ENCODE measurements around the gene AKAP13. TPM values are rescaled to one million over a fixed set of nuclear protein-coding genes. Genes with fewer than 3 reads are reported as not detected.

AKAP13 gene
- total RNA-seq, 1 experiment from 2014 or later = 47.3 TPM

GRCh38 chr15:85554852-85555521 is 174.6 kb downstream of the AKAP13 start:
- H3K36me3 Mint-ChIP-seq (ENCODE audit: insufficient read depth in 1 of 3, low read depth in 3 of 3) = peaks cover 9 to 16% (median 11%) of the 10 kb centered on the region in 3 experiments
- no peak overlapping the region for H4K91ac ChIP-seq (ENCODE audit: insufficient read length, low read depth, low read length)
- H3K23me2 ChIP-seq (ENCODE audit: insufficient read length, low read depth, low read length, poor library complexity, severe bottlenecking) = no peaks in the 10 kb centered on the region
- H3K4me2 ChIP-seq (ENCODE audit: insufficient read depth, insufficient read length, low read length) = no peak overlapping the region
- H3K27me3 Mint-ChIP-seq (ENCODE audit: low read depth) = no peaks in the 10 kb centered on the region
- peaks cover 13 to 31% of the 10 kb centered on the region in 2 experiments for H3K4me1 Mint-ChIP-seq
- H3K27ac ChIP-seq (ENCODE audit: insufficient read length, low read depth, low read length) = no peak overlapping the region
- peaks cover 2% of the 10 kb centered on the region for H4K20me1 ChIP-seq (ENCODE audit: control insufficient read depth, insufficient read depth, insufficient read length)
- no peak overlapping the region for H4K5ac ChIP-seq (ENCODE audit: insufficient read length, low read depth, low read length)
- H2AK5ac ChIP-seq (ENCODE audit: insufficient read length, low read length) = no peak overlapping the region
- no peak overlapping the region for H2BK12ac ChIP-seq (ENCODE audit: insufficient read length, low read depth, low read length)
- H4K8ac ChIP-seq (replicated peaks; ENCODE audit: insufficient read length, low read depth, low read length) = no peak overlapping the region
- no peak overlapping the region for H2BK5ac ChIP-seq (ENCODE audit: insufficient read length, low read length)
- TF ChIP-seq, protein P1, sequence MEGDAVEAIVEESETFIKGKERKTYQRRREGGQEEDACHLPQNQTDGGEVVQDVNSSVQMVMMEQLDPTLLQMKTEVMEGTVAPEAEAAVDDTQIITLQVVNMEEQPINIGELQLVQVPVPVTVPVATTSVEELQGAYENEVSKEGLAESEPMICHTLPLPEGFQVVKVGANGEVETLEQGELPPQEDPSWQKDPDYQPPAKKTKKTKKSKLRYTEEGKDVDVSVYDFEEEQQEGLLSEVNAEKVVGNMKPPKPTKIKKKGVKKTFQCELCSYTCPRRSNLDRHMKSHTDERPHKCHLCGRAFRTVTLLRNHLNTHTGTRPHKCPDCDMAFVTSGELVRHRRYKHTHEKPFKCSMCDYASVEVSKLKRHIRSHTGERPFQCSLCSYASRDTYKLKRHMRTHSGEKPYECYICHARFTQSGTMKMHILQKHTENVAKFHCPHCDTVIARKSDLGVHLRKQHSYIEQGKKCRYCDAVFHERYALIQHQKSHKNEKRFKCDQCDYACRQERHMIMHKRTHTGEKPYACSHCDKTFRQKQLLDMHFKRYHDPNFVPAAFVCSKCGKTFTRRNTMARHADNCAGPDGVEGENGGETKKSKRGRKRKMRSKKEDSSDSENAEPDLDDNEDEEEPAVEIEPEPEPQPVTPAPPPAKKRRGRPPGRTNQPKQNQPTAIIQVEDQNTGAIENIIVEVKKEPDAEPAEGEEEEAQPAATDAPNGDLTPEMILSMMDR (conservative IDR thresholded peaks at IDR 0.05) = no peak
- no peak overlapping the region for H3K14ac ChIP-seq (ENCODE audit: insufficient read depth, low read length)
- H3K4me1 ChIP-seq (ENCODE audit: insufficient read depth, low read length) = no peaks in the 10 kb centered on the region; the same call in 1 of the 2 replicates
- no peak overlapping the region for H2BK15ac ChIP-seq (ENCODE audit: low read depth, low read length)
- no peak overlapping the region for H3K23ac ChIP-seq (ENCODE audit: insufficient read length, low read depth, low read length)
- H3K4me3 Mint-ChIP-seq = no peak overlapping the region
- no peaks in the 10 kb centered on the region for H3K9me3 ChIP-seq (ENCODE audit: control insufficient read depth, low read depth, low read length)
- no peak overlapping the region for H3K56ac ChIP-seq (ENCODE audit: insufficient read length, low read depth, low read length)
- no peaks in the 10 kb centered on the region for H3K79me2 ChIP-seq (ENCODE audit: insufficient read depth, low read length)
- H3K9me3 Mint-ChIP-seq = peaks cover 7 to 9% of the 10 kb centered on the region in 2 experiments; a peak in 4 of 5 replicates
- H3K79me1 ChIP-seq (ENCODE audit: insufficient read depth, low read depth, low read length, poor library complexity, severe bottlenecking) = no peaks in the 10 kb centered on the region
- H3T11ph ChIP-seq (ENCODE audit: low read length) = no peak overlapping the region
- DNase-seq = no peak
- no peaks in the 10 kb centered on the region; the same call in 1 of the 2 replicates for H3K27me3 ChIP-seq (ENCODE audit: insufficient read depth, low read length)
- no peak overlapping the region for H3K18ac ChIP-seq (ENCODE audit: insufficient read length, low read depth, low read length)
- H3K9ac ChIP-seq (ENCODE audit: extremely low read depth, insufficient read length, low read length) = no peak overlapping the region
- H3K4ac ChIP-seq (ENCODE audit: low read depth, low read length) = no peak overlapping the region
- H2AFZ ChIP-seq (ENCODE audit: low read length) = no peak overlapping the region
- no peak overlapping the region for H3K27ac Mint-ChIP-seq
- no CpG with 5 or more reads among the region's 7 CpGs for WGBS (ENCODE audit: extremely low coverage, insufficient read length, low lambda C conversion rate)
- H2BK20ac ChIP-seq (ENCODE audit: low read depth, low read length, poor library complexity, severe bottlenecking) = no peak overlapping the region
- H2BK120ac ChIP-seq (ENCODE audit: low read depth, low read length, poor library complexity, severe bottlenecking) = no peak overlapping the region
